Stomach (tissue), 4 donors: Measurements from ENCODE around the gene GAB1.

ENCODE experiments used
- CTCF ChIP-seq, 7 experiments: fragments of 450-650 bp in 4 of 7; fragments of 200-600 bp in 3 of 7; sonication (generic) in 3 of 7; IDR thresholded peaks; one replicate each; pipeline ENCODE4 v1.5.1; 2016 to 2019; ENCODE audit warnings: antibody characterized with exemption in 7 of 7, control low read depth in 2 of 7, mild to moderate bottlenecking in 1 of 7
- EP300 ChIP-seq: sonication (generic); formaldehyde crosslinking; IDR thresholded peaks from one replicate; pipeline ENCODE4 v1.6.1; 2017; ENCODE audit warnings: antibody characterized with exemption
- POLR2A ChIP-seq, 4 donors: fragments of 450-650 bp; IDR thresholded peaks; one replicate each; pipeline ENCODE4 v1.6.1; 2016; ENCODE audit warnings: antibody characterized with exemption in 4 of 4, control low read depth in 2 of 4, mild to moderate bottlenecking in 1 of 4, moderate library complexity in 1 of 4
- POLR2AphosphoS5 ChIP-seq, 3 donors: sonication (generic); formaldehyde crosslinking; IDR thresholded peaks; one replicate each; pipeline ENCODE4 v1.6.1; 2016; ENCODE audit warnings: antibody characterized with exemption in 3 of 3

DNA sequence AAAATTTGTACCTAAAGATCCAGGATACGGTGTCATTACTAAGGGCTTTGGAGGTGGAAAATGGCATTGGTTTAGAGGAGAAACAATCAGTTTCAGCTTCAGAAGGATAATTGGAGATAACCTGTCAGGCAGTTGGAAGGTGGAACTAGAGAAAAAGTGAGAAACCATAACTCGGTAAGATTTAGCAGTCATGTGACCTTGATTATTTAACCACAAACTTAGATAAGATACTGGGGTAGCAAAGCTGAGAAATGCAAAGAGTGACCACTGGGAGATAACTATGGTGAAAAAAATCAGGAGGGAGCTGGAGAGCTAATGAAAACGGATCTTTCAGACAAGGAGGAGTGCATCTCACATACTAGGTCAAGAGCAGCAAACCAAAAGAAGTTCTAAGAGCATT lies 118.5 kb downstream of the GAB1 start:
- TF ChIP-seq CTCF (IDR thresholded peaks at IDR 0.05) (no peak), POLR2A (IDR thresholded peaks at IDR 0.05) (no peak), EP300 (no peak), POLR2AphosphoS5 (IDR thresholded peaks at IDR 0.05) (no peak)
